WTC11 (cell line): ENCODE data around the gene TRAF3IP1.

ENCODE experiments used
- FOXK1 ChIP-seq: sonication (generic); formaldehyde crosslinking; IDR thresholded peaks from 2 replicates; pipeline ENCODE4 v1.8.0; 2022; ENCODE audit warnings: mild to moderate bottlenecking, moderate library complexity, missing genetic modification reagents
- FOXP1 ChIP-seq: sonication (generic); formaldehyde crosslinking; IDR thresholded peaks from 2 replicates; pipeline ENCODE4 v1.8.0; 2022; ENCODE audit warnings: missing genetic modification reagents, mild to moderate bottlenecking, moderate library complexity, borderline replicate concordance
- GABPB1 ChIP-seq: sonication (generic); formaldehyde crosslinking; IDR thresholded peaks from 2 replicates; pipeline ENCODE4 v1.8.1; 2023; ENCODE audit warnings: mild to moderate bottlenecking, missing genetic modification reagents
- GTF2I ChIP-seq: fragments of 250-450 bp; sonication (Bioruptor Pico); conservative IDR thresholded peaks from 2 replicates; pipeline ENCODE4 v1.4.0; 2021; ENCODE audit warnings: mild to moderate bottlenecking
- JUN ChIP-seq: sonication (generic); formaldehyde crosslinking; IDR thresholded peaks from 2 replicates; pipeline ENCODE4 v1.8.0; 2023; ENCODE audit warnings: mild to moderate bottlenecking, missing genetic modification reagents
- OVOL2 ChIP-seq: fragments of 250-450 bp; sonication (Bioruptor Pico); IDR thresholded peaks from 2 replicates; pipeline ENCODE4 v1.9.0; 2021; ENCODE audit warnings: mild to moderate bottlenecking, borderline replicate concordance
- TEAD4 ChIP-seq: sonication (generic); formaldehyde crosslinking; IDR thresholded peaks from 2 replicates; pipeline ENCODE4 v1.8.0; 2022; ENCODE audit warnings: mild to moderate bottlenecking, missing genetic modification reagents
- TF ChIP-seq, protein P1 (sequence below): fragments of 250-450 bp; sonication (Bioruptor Pico); IDR thresholded peaks from 2 replicates; pipeline ENCODE4 v2.1.2; 2022; ENCODE audit warnings: mild to moderate bottlenecking, moderate library complexity
- TF ChIP-seq, protein P2 (sequence below): fragments of 200-600 bp; IDR thresholded peaks from 2 replicates; pipeline ENCODE4 v1.8.0; 2022; ENCODE audit warnings: antibody characterized with exemption
- TF ChIP-seq, protein P3 (sequence below): sonication (generic); formaldehyde crosslinking; conservative IDR thresholded peaks from 2 replicates; pipeline ENCODE4 v1.8.1; 2022; ENCODE audit warnings: mild to moderate bottlenecking, missing genetic modification reagents
- TF ChIP-seq, protein P4 (sequence below): sonication (generic); formaldehyde crosslinking; IDR thresholded peaks from 2 replicates; pipeline ENCODE4 v1.8.1; 2023; ENCODE audit warnings: mild to moderate bottlenecking, moderate library complexity, missing genetic modification reagents

DNA sequence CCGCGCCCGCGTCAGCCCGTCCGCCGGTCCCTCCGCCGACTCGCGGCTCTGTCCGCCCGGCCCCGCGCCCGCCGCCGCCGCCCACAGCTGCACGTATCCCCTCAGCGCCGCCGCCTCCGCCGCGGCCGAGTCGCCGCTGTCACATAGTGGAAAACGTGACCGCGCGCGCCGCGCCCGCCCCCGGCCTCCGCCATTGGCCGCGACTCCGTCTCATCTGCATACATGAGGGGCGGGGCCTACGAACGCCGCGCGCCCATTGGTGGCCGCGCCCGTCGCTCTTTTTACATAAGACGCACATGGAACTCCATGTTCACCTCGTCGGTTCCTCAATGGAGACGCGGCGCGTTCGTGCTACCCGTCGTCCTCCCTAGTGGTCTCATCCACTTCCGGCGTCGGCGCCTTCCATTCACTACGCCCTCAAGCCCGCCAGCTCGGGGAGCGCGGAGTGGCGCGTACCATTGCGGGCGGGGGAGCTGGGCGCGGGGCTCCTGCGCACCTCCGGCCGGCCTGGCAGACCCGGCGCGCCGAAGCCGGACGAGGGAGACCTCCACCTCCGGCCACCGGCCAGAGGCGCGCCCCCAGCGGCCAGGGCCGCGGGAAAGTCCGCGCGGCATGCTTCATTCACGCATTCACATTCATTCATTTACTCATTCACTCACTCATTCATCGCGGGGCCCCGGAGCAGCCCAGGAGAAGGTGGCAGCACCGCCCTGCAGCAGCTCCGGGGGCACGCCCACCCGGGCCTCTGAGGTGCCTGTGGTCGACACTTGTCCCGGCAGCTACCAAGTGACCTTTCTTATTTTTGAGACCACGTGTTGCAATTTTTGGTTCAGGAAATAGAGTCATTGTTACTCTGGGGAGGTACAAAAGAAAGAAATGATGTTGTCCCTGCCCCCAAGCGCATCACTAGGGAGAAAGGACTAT is 31.4 kb upstream of the TRAF3IP1 start:
- TF ChIP-seq, protein P1, sequence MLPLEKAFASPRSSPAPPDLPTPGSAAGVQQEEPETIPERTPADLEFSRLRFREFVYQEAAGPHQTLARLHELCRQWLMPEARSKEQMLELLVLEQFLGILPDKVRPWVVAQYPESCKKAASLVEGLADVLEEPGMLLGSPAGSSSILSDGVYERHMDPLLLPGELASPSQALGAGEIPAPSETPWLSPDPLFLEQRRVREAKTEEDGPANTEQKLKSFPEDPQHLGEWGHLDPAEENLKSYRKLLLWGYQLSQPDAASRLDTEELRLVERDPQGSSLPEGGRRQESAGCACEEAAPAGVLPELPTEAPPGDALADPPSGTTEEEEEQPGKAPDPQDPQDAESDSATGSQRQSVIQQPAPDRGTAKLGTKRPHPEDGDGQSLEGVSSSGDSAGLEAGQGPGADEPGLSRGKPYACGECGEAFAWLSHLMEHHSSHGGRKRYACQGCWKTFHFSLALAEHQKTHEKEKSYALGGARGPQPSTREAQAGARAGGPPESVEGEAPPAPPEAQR (CRISPR knock-in tag): no peak
- TF ChIP-seq GABPB1 (peak; percentile 79), TEAD4 (CRISPR knock-in tag) (no peak), GTF2I (no peak), JUN (no peak), FOXP1 (no peak), FOXK1 (CRISPR knock-in tag) (peak; percentile 93), OVOL2 (CRISPR knock-in tag) (no peak)
- TF ChIP-seq, protein P2, sequence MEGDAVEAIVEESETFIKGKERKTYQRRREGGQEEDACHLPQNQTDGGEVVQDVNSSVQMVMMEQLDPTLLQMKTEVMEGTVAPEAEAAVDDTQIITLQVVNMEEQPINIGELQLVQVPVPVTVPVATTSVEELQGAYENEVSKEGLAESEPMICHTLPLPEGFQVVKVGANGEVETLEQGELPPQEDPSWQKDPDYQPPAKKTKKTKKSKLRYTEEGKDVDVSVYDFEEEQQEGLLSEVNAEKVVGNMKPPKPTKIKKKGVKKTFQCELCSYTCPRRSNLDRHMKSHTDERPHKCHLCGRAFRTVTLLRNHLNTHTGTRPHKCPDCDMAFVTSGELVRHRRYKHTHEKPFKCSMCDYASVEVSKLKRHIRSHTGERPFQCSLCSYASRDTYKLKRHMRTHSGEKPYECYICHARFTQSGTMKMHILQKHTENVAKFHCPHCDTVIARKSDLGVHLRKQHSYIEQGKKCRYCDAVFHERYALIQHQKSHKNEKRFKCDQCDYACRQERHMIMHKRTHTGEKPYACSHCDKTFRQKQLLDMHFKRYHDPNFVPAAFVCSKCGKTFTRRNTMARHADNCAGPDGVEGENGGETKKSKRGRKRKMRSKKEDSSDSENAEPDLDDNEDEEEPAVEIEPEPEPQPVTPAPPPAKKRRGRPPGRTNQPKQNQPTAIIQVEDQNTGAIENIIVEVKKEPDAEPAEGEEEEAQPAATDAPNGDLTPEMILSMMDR: no peak
- TF ChIP-seq, protein P3, sequence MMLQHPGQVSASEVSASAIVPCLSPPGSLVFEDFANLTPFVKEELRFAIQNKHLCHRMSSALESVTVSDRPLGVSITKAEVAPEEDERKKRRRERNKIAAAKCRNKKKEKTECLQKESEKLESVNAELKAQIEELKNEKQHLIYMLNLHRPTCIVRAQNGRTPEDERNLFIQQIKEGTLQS: no peak
- TF ChIP-seq, protein P4, sequence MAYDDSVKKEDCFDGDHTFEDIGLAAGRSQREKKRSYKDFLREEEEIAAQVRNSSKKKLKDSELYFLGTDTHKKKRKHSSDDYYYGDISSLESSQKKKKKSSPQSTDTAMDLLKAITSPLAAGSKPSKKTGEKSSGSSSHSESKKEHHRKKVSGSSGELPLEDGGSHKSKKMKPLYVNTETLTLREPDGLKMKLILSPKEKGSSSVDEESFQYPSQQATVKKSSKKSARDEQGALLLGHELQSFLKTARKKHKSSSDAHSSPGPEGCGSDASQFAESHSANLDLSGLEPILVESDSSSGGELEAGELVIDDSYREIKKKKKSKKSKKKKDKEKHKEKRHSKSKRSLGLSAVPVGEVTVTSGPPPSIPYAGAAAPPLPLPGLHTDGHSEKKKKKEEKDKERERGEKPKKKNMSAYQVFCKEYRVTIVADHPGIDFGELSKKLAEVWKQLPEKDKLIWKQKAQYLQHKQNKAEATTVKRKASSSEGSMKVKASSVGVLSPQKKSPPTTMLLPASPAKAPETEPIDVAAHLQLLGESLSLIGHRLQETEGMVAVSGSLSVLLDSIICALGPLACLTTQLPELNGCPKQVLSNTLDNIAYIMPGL (CRISPR knock-in tag): peak; percentile 88
